AG08395 (cell line): ENCODE data around the gene STX8.
A peak's percentile ranks its signal among the peaks of the same experiment; 100 is the strongest.

ENCODE experiments used
- DNase-seq: peaks from one replicate; pipeline ENCODE4 v3.0.0; 2012; ENCODE audit warnings: mixed read lengths, low spot score

STX8 gene

DNA sequence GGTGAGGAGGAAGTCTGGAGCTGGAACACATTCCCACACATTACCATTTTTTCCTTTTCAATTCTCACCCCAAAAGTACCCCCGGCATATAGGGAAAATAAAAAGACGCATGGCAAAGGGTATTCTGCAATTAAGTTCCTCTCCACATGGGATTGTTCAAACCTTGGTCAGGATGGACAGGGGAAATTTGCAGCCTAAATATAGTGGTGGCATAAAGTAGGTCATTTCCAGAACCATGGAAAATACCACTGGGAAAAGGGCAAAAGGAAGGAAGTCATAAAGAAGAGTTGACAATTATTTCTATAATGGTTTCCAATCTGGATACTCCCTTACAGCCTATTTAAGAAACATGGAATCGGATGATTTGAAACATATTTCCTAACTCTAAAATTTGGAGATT is 135.8 kb downstream of the STX8 start:
- DNase-seq = no peak

GRCh38 chr17:9436630-9437029 is 139.0 kb downstream of the STX8 start:
- peak; percentile 64 for DNase-seq

DNA sequence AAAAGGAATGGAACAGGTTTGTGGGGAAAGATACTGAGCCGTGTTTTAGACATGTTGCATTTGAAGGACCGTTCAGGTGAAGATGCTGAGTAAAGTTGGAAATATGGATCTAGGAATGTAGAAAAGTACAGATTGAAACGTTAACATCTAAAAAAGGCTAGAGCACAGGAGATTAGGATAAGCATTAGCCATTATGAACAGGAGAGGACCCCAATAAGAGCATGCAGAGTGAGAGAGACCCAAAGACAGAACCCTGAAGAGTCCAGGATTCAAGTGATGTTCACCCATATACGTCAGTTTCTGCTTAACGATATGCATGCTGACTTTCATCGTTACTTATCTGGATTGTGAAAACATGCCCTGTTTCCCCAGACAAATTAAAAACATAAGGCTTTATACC is 140.5 kb downstream of the STX8 start:
- DNase-seq = no peak

DNA sequence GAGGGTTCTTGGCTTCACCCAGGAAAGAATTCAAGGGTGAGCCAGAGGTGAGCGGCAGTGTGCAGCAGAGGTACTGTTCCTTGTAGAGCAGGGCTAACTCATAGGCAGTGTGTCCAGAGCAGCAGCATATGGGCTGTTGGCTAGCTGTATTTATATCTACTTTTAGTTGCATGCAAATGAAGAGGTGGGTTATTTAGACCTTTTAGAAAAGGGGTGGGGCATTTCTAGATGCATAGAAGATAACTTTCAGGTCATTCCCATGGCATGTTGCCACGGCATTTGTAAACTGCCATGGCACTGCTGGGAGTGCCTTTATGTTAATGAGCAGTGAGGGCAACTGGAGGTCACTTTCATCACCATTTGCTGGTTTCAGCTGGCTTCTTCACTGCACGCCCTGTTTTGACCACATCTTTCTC is 141.0 kb downstream of the STX8 start:
- DNase-seq = no peak

DNA sequence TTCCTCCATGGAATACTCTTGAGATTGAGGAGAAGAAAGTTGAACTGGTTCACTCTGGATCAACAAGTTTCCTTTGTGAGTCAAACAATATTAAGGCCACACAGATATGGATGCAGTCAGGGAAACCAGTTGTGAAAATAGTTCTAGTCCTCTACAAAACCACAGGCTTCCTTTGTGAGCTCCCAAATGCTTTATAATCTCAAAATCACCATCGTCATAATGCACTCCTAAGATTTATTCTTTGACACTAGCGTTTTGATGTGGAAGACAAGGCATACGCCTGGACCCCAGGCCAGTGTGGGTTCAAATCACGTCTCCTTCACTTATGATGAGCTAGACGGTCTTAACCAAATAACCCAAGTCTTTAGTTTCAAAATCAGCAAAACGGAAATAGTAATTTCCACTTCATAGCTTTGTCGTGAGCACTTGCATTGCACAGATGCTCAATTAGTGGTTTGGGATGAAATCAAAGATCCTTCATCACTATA is 142.6 kb downstream of the STX8 start:
- peak; percentile 53 for DNase-seq

DNA sequence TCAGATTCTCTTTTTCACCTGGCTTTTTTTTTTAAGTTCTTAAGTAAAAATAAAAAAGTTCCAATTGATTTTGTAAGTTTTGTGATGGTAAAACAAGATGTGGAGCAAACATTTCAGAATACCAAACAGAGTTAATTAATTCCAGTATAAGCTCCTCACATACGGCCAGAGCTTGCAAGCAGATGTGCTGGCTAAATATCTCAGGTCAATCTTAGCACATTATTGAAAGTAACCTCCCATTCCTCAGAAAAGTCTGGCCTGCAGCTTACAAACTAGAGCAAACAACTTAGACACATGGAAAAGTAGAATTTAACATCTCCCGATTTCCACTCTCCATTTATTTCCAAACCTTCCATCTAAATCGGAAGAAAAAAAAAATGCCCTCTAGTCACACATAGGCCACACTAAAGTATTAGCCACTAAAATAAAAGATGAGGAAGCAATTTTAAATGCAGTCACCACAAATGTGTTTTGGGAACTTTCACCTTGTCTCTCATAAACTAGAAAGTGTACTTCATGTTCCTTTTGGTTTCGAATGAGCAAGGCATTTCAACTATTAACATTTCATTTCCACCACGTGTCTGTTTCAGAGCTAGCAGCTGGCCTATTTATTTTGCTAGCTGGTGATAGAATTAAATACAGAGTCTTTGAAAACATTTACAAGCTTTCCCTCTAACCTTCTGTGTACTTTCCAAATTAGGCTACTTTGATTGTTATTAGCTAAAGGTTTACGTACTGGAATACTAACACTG is 143.3 kb downstream of the STX8 start:
- peak; percentile 7 for DNase-seq

GRCh38 chr17:9431620-9432019 is 144.0 kb downstream of the STX8 start:
- no peak for DNase-seq

GRCh38 chr17:9427465-9428315 is 147.9 kb downstream of the STX8 start:
- peak; percentile 7 for DNase-seq

GRCh38 chr17:9424071-9424640 is 151.5 kb downstream of the STX8 start:
- no peak for DNase-seq

GRCh38 chr17:9421525-9421924 is 154.1 kb downstream of the STX8 start:
- DNase-seq = no peak

- DNase-seq = peak; percentile 4
These were observed 155.6 kb downstream of the STX8 start for GRCh38 chr17:9419932-9420453.

GRCh38 chr17:9414471-9414870 is 161.1 kb downstream of the STX8 start:
- no peak for DNase-seq

DNA sequence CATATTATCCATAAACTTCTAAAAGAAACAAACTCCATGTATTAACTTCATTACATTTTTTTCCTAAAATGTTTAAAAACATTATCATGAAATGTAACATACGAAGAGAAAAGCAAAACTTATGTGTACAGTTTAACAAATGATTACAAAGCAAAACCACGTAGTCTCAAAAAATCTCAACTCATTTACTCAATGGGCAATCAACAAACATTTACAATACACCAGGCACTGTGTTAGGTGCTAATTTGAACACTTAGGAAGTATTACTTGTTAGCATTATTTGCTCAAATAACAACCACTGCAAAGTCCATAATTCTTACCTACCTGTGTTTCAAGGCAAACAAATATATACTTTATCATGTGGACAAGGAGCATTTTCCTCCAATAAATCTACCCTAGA is 164.9 kb downstream of the STX8 start:
- DNase-seq = no peak

GRCh38 chr17:9410301-9410700 is 165.3 kb downstream of the STX8 start:
- DNase-seq = no peak

- no peak for DNase-seq
These were observed 165.7 kb downstream of the STX8 start for GRCh38 chr17:9409878-9410277.

DNA sequence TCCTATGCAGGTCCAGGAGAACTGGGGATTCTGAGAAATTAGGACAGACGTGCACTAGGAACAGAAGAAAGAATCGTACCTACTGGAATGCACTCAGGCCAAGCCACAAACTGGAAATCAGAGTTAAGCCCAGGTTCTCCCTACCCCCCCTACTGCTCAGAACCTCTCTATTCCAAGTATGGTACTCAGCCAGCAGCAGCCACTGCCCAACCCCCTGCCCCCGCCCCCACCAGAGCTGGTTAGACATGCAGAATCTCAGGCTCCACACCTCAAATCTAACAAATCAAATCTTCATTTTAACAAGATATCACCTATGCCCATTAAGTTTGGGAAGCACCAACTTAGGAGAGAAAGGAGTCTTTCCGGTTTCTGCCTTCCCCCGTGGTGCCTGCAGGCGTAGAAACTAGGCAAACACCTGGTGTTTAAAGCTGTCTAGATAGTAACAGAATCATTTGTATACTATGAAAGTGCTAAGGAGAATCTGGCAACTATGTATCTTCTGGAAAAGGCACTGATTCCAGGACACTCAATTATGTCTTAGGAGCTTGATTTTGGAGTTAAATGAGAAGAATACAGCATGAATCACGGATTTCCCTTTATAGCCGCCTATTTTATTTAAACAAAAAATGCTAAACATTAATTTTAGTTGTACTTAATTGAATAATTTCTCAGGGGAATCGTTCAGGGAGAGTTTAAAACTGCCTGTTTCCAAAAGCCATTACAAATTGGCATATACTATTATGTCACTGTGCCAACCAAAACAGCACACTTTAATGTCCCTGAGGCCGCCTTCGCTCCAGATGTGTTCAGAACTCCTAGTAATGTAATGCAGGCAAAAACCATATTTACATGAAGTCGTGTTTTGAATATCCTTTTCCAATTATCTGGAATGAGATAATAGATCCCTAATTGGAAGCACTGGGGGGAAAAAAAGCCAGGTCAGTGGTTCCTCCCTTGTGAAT is 166.5 kb downstream of the STX8 start:
- peak; percentile 2 for DNase-seq

- peak; percentile 15 for DNase-seq
These were observed 167.2 kb downstream of the STX8 start for GRCh38 chr17:9408381-9408780.

DNA sequence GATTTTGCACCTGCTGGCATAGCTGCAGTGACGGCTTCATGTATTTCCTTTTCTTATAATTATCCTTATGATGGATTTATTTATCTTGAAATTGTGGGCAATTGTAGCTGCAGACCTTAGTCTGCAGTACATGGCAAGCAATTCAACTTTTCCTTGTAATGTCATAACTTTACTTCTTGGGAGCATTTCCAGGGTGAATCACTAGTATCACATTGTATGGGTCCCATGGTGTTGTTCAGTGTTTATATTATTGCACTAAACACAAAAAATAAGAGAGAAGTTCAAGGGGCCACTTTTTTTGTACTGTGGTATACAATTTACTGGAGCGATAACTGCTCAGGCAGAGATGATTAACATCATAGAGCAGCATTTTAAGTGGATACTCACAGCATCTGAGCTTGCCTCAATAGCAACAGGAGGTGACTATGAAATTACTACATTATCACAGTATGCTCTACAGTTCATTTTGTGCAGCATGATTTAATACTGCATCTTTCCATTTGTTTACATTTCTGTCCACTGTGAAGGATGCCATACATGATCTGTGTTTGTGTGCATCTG is 169.5 kb downstream of the STX8 start:
- DNase-seq = no peak

GRCh38 chr17:9403257-9403656 is 172.4 kb downstream of the STX8 start:
- DNase-seq = no peak

- peak; percentile 24 for DNase-seq
These were observed 172.9 kb downstream of the STX8 start for GRCh38 chr17:9402590-9403199.

GRCh38 chr17:9401434-9401833 is 174.2 kb downstream of the STX8 start:
- peak; percentile 19 for DNase-seq
